HG02678 (cell line): ENCODE results near the gene ANP32A.
"Not testable (repeated sequence)": the region's sequence is repeated elsewhere in the genome, so short reads cannot be mapped to it uniquely, and the experiment has no call there.

Experiments used
- ATAC-seq: cut with Tn5 transposase; IDR thresholded peaks from one replicate; pipeline ENCODE4 v1.9.1; 2021; ENCODE audit warnings: mild to moderate bottlenecking, moderate library complexity; ENCODE audit not compliant: unreplicated experiment

ANP32A gene

GRCh38 chr15:68820295-68821189 lies at the start of gene ANP32A:
TSS of gene ANP32A (minus strand) at chr15:68820895. CDS start at chr15:68820751, 144 bp downstream.
- ATAC-seq: peak; percentile 64

DNA sequence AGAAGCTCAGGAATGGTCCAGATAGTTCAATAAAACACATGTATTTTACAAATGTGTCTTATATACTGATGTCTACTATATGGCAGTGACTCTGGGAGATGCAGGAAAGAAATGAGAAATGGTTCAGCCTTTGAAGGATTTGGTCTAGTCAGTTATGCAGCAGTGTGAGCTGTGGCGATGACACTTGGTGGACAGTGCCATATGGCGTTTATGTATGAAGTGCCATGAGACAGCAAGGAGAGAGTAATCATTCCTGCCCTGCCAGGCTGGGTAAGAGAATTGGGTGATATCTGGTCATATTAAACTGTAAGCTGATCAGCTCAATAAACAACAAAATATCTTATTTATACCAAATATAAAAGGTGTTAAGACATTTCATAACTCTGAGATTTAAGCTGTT lies 47.6 kb upstream of the ANP32A start:
- no peak for ATAC-seq

DNA sequence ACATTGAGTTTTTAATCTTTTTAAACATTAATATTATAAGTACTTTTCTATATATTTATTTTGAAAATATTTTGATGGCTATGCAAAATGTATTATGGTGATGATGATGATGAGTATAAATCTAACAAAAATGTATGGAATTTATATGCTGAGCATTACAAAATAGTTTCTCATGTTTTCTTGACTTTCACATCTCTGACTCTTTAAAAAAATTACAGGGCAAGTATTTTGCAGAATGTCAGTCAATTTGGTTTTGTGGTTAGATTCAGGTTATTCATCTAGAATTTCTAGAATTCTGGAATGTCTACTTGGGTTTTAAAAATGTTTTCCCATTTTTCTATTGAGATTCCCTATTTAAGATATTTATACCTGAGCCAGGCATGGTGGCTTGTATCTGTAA lies 41.7 kb upstream of the ANP32A start:
- ATAC-seq: no peak

GRCh38 chr15:68858666-68859065 lies 38.0 kb upstream of the ANP32A start:
- ATAC-seq: not testable (repeated sequence)

GRCh38 chr15:68857443-68857842 lies 36.7 kb upstream of the ANP32A start:
- ATAC-seq: not testable (repeated sequence)

GRCh38 chr15:68852461-68852860 lies 31.8 kb upstream of the ANP32A start:
- ATAC-seq: no peak

DNA sequence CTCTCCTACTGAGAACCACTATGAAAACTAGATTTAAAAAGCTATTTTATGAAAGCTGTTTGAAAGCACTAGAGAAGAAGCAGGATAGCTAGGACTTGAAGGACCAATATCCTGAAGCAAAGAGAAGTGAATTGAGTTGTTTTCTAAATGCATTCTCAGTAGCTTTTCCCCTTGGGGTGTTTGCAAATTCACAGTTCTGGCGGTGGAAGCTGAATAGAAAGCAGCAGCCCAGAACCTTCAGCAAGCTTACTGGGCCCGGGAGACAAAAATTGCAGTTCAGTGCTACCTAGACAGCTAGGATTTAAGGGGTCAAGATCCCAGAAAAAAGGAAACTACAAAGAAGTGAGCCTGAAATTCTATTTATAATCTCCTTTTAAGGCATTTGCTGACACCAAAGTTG lies 31.3 kb upstream of the ANP32A start:
- no peak for ATAC-seq

GRCh38 chr15:68849497-68849896 lies 28.8 kb upstream of the ANP32A start:
- ATAC-seq: no peak

DNA sequence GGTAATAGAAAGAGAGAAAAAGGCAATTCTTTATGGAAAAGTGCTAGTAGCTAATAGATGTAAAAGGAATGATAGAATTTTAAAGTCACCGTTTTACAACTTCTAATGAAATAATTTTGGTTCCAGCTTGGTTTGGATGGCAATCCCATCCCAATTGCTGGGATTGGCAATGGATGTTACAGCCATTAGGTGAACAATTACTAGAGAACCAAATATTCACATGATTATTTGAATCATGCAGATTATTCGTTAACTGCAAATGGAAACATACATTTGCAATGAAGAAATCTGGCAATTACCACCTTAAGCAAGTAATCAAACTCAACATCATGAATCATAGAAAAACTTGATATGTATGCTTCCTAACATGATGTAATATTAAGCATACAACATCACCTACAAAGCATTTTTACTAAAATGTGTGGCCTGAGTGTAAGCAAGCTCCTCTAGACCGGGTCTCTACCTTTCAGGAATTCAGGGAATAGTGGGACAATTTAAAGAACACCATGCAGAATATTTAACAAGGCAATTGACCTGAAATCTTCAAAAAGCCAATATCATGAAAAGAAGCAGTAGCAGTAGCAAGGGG lies 26.2 kb upstream of the ANP32A start:
- ATAC-seq: no peak

DNA sequence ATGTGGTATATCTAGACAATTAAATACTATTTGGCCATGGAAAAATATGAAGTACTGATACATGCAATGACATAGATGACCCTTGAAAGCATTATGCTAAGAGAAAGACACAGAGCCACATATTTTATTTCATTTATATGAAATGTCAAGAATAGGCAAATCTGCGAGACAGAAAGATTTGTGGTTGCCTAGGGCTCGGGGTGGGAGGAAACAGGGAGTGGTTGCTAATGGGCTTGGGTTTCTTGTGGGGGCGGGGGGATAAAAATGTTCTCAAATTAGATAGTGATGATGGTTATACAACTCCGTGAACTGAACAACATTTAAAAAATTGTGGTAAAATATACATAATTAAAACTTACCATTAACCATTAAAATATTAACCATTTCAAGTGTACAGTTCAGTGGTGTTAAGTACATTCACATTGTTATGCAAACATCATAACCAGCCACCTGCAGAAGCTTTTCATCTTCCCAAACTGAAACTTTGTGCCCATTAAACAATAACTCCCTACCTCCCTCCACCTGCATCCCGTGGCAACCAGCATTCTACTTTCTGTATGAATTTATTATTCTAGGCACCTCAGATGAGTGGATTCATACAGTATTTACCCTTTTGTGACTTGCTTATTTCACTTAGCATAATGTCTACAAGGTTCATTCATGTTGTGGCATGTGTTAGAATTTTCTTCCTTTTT lies 24.3 kb upstream of the ANP32A start:
- no peak for ATAC-seq

- ATAC-seq: no peak
Observed at GRCh38 chr15:68843425-68844311, 23.0 kb upstream of the ANP32A start.

DNA sequence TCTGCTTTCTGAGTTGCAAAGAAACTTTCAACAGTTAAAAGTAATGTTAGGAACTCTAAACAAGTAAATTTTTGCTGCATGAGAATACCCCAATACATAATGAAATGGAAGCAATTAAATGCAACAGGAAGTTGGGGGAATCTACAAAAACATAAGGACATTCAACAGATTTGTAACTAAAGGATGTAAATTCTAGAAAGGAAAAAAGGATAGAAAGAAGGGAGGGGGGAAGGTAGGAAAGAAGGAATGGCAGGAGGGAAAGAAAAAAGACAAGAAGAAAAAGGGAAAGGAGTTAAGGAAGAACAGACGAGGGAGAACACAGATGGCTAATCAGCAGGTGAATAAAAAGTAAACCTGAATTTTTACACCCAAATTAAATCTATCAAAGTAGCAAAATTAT lies 22.3 kb upstream of the ANP32A start:
- ATAC-seq: no peak

GRCh38 chr15:68834346-68834745 lies 13.7 kb upstream of the ANP32A start:
- no peak for ATAC-seq

GRCh38 chr15:68833700-68834331 lies 13.1 kb upstream of the ANP32A start:
- ATAC-seq: no peak

- ATAC-seq: no peak
Observed at GRCh38 chr15:68830141-68830785, 9.6 kb upstream of the ANP32A start.

- ATAC-seq: no peak
Observed at GRCh38 chr15:68829068-68829467, 8.4 kb upstream of the ANP32A start.

GRCh38 chr15:68823561-68823960 lies 2.9 kb upstream of the ANP32A start:
- ATAC-seq: no peak

GRCh38 chr15:68822818-68823217 lies 2.1 kb upstream of the ANP32A start:
- no peak for ATAC-seq

DNA sequence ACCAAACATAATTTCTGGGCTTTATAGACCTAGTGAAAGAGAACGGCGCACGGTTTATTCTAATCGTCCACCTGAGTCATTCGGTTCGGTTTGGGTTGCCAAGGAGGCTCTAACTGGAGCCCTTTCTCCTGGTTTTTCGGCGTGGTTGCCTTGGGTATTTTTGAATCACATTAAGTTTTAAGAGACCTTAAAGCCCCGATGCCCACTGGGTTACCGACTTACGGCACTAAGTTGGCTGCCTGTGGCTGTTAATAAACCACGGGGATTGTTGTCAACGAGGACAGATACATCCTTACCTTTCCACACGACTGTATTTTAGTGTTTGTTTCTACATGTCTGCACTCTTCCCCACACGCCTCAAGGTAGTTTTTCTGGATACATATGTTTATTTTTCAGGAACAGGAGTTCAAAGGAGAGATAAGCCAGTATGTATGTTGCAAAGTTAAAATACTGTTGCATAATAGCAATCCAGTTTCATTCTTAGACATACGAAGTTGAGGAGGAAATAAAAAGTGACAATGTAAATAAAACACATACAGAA lies 1.2 kb upstream of the ANP32A start:
- ATAC-seq: no peak
